Measurements from ENCODE around the gene SLC26A1.
A peak's percentile ranks its signal among the peaks of the same experiment; 100 is the strongest.

SLC26A1 gene

DNA sequence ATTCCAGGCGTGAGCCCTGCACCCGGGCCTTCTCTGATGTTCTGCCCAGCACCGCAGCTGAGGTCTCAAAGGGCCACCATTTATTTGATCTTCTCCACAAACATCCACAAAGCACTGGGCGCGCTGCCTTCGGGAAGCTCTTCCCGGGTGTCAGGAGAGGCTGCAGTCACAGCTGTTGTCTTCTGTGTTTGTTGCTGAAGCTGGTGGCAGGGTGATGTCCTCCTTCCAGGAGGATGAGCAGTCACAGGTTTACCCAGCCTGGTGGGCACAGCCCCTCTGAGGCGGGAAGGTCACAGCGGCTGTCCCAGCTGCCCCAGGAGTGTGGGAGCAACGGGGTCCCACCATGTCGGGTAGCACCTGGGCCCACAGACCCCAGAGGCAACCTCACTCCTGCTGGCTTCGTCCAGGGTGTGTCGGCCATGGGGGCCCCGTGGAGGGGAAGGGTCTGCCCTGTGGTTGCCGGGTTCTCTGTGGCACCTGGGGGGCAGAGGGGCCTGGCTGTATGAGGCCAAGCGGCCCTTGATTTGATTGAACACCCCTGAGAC lies 45.8 kb upstream of the SLC26A1 start:
- peaks cover 55 to 60% of the 10 kb centered on the region in 2 donors for H3K4me1 ChIP-seq (ENCODE audit: control insufficient read depth in 2 of 2, insufficient read depth in 1 of 2, low read depth in 1 of 2, low read length in 2 of 2)

GRCh38 chr4:1036976-1037810 lies 44.0 kb upstream of the SLC26A1 start:
- H3K9ac ChIP-seq (ENCODE audit: low read depth, low read length, poor library complexity) = no peak overlapping the region
- peak overlapping the region; percentile 43 for H3K23ac ChIP-seq (ENCODE audit: low read depth, low read length, poor library complexity)
- peak overlapping the region; percentile 93 for H3K4ac ChIP-seq (ENCODE audit: low read length)
- peak overlapping the region; percentile 100 for H2BK15ac ChIP-seq (ENCODE audit: low read length)
- H3K18ac ChIP-seq (ENCODE audit: low read length) = peak overlapping the region; percentile 98
- no peak for DNase-seq (ENCODE audit: low spot score)
- H3K9me3 ChIP-seq (replicated peaks in 1 of 2; ENCODE audit: control insufficient read depth in 2 of 2, insufficient read depth in 1 of 2, low read depth in 1 of 2, low read length in 2 of 2) = no peaks in the 10 kb centered on the region
- H3K14ac ChIP-seq (ENCODE audit: low read length) = peak overlapping the region; percentile 56
- H3K4me2 ChIP-seq (ENCODE audit: insufficient read depth, low read length, poor library complexity, severe bottlenecking) = peak overlapping the region; percentile 11
- WGBS, 2 donors (ENCODE audit: extremely low coverage in 2 of 2, insufficient read length in 2 of 2, insufficient replicate concordance in 1 of 2) = no CpG with 5 or more reads among the region's 26 CpGs
- no peak overlapping the region for H3K27ac ChIP-seq (replicated peaks; ENCODE audit: low read length)
- H4K8ac ChIP-seq (ENCODE audit: low read depth, low read length) = peak overlapping the region; percentile 82
- H3K79me1 ChIP-seq (ENCODE audit: low read depth, low read length) = no peaks in the 10 kb centered on the region
- H2BK5ac ChIP-seq (ENCODE audit: low read length) = peak overlapping the region; percentile 26
- H3K4me3 ChIP-seq (ENCODE audit: low read length in 2 of 2) = no peak overlapping the region
- H2AFZ ChIP-seq (ENCODE audit: low read length) = peak overlapping the region; percentile 61
- H2BK12ac ChIP-seq (ENCODE audit: low read length) = peak overlapping the region; percentile 82
- H3K4me1 ChIP-seq (ENCODE audit: control insufficient read depth in 2 of 2, insufficient read depth in 1 of 2, low read depth in 1 of 2, low read length in 2 of 2) = peaks cover 43 to 50% of the 10 kb centered on the region in 2 donors
- peak overlapping the region; percentile 94 for H2BK120ac ChIP-seq (ENCODE audit: low read depth, low read length)
- no peak overlapping the region for H4K91ac ChIP-seq (ENCODE audit: low read depth, low read length, poor library complexity)
- peaks cover 0 to 3% (median 0%) of the 10 kb centered on the region in 3 experiments for H3K27me3 ChIP-seq (ENCODE audit: control insufficient read depth in 3 of 3, insufficient read depth in 3 of 3, low read depth in 1 of 3, low read length in 3 of 3)
- H2AK5ac ChIP-seq (ENCODE audit: low read depth, low read length) = peak overlapping the region; percentile 99
- H3K36me3 ChIP-seq (replicated peaks in 1 of 2; ENCODE audit: control insufficient read depth in 2 of 2, insufficient read depth in 2 of 2, low read length in 2 of 2) = no peaks in the 10 kb centered on the region

More for the DNA sequence above, 45.8 kb upstream of the SLC26A1 start:
- H4K91ac ChIP-seq (ENCODE audit: low read depth, low read length, poor library complexity) = peak overlapping the region; percentile 85
- peak overlapping the region; percentile 98 for H4K8ac ChIP-seq (ENCODE audit: low read depth, low read length)
- H3K18ac ChIP-seq (ENCODE audit: low read length) = peak overlapping the region; percentile 99
- H3K14ac ChIP-seq (ENCODE audit: low read length) = peak overlapping the region; percentile 89
- peak overlapping the region; percentile 93 for H3K4ac ChIP-seq (ENCODE audit: low read length)
- peak overlapping the region; percentile 72 for H2BK120ac ChIP-seq (ENCODE audit: low read depth, low read length)
- H3K36me3 ChIP-seq (replicated peaks in 1 of 2; ENCODE audit: control insufficient read depth in 2 of 2, insufficient read depth in 2 of 2, low read length in 2 of 2) = no peaks in the 10 kb centered on the region
- no peaks in the 10 kb centered on the region for H3K9me3 ChIP-seq (replicated peaks in 1 of 2; ENCODE audit: control insufficient read depth in 2 of 2, insufficient read depth in 1 of 2, low read depth in 1 of 2, low read length in 2 of 2)
- H3K23ac ChIP-seq (ENCODE audit: low read depth, low read length, poor library complexity) = peak overlapping the region; percentile 44
- H2AK5ac ChIP-seq (ENCODE audit: low read depth, low read length) = peak overlapping the region; percentile 100
- H3K27me3 ChIP-seq (ENCODE audit: control insufficient read depth in 3 of 3, insufficient read depth in 3 of 3, low read depth in 1 of 3, low read length in 3 of 3) = no peaks in the 10 kb centered on the region
- WGBS, 2 donors (ENCODE audit: extremely low coverage in 2 of 2, insufficient read length in 2 of 2, insufficient replicate concordance in 1 of 2) = no CpG with 5 or more reads among the region's 16 CpGs
- H3K4me2 ChIP-seq (ENCODE audit: insufficient read depth, low read length, poor library complexity, severe bottlenecking) = no peak overlapping the region
- no peak for DNase-seq (ENCODE audit: low spot score)
- H3K27ac ChIP-seq (replicated peaks; ENCODE audit: low read length) = no peak overlapping the region
- peak overlapping the region; percentile 100 for H2BK12ac ChIP-seq (ENCODE audit: low read length)
- peak overlapping the region; percentile 99 for H2BK15ac ChIP-seq (ENCODE audit: low read length)
- H2BK5ac ChIP-seq (ENCODE audit: low read length) = peak overlapping the region; percentile 98
- peak overlapping the region; percentile 30 for H3K9ac ChIP-seq (ENCODE audit: low read depth, low read length, poor library complexity)
- H3K79me1 ChIP-seq (ENCODE audit: low read depth, low read length) = peaks cover 2% of the 10 kb centered on the region
- H3K4me3 ChIP-seq (ENCODE audit: low read length in 2 of 2) = no peak overlapping the region
- peak overlapping the region; percentile 49 for H2AFZ ChIP-seq (ENCODE audit: low read length)

DNA sequence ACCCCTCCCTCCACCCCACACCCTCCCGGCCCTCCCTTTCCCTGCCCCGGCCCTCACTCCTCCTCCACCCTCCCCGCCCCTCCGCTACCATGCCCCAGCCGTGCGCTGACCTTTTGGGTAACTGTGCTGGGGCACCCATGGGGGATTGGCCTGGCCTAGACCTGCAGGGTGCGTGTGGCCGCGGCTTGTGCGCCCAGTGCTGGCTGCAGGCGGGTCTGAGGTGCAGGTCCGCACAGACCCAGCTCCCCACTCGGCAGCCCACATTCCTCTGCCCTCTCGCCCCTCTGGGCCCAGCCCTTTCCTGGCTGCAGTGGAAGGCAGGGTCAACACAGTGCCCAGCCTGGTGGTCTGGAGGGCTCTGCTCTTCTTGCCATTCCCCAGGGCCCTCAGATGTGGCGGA lies 42.9 kb upstream of the SLC26A1 start:
- no peak overlapping the region for H3K27ac ChIP-seq (replicated peaks; ENCODE audit: low read length)
- peak overlapping the region; percentile 99 for H2AK5ac ChIP-seq (ENCODE audit: low read depth, low read length)
- H2BK120ac ChIP-seq (ENCODE audit: low read depth, low read length) = peak overlapping the region; percentile 94
- no peaks in the 10 kb centered on the region for H3K79me1 ChIP-seq (ENCODE audit: low read depth, low read length)
- WGBS, 2 donors (ENCODE audit: extremely low coverage in 2 of 2, insufficient read length in 2 of 2, insufficient replicate concordance in 1 of 2) = no CpG with 5 or more reads among the region's 15 CpGs
- no peak overlapping the region for H3K4me2 ChIP-seq (ENCODE audit: insufficient read depth, low read length, poor library complexity, severe bottlenecking)
- H2BK15ac ChIP-seq (ENCODE audit: low read length) = peak overlapping the region; percentile 100
- H2BK12ac ChIP-seq (ENCODE audit: low read length) = peak overlapping the region; percentile 97
- peaks cover 33 to 41% of the 10 kb centered on the region in 2 donors for H3K4me1 ChIP-seq (ENCODE audit: control insufficient read depth in 2 of 2, insufficient read depth in 1 of 2, low read depth in 1 of 2, low read length in 2 of 2)
- H3K4me3 ChIP-seq (ENCODE audit: low read length in 2 of 2) = no peak overlapping the region
- peak overlapping the region; percentile 98 for H3K18ac ChIP-seq (ENCODE audit: low read length)
- H3K9me3 ChIP-seq (replicated peaks in 1 of 2; ENCODE audit: control insufficient read depth in 2 of 2, insufficient read depth in 1 of 2, low read depth in 1 of 2, low read length in 2 of 2) = no peaks in the 10 kb centered on the region
- H3K14ac ChIP-seq (ENCODE audit: low read length) = peak overlapping the region; percentile 94
- no peaks in the 10 kb centered on the region for H3K36me3 ChIP-seq (replicated peaks in 1 of 2; ENCODE audit: control insufficient read depth in 2 of 2, insufficient read depth in 2 of 2, low read length in 2 of 2)
- peaks cover 0 to 3% (median 0%) of the 10 kb centered on the region in 3 experiments for H3K27me3 ChIP-seq (ENCODE audit: control insufficient read depth in 3 of 3, insufficient read depth in 3 of 3, low read depth in 1 of 3, low read length in 3 of 3)
- DNase-seq (ENCODE audit: low spot score) = no peak
- peak overlapping the region; percentile 26 for H2BK5ac ChIP-seq (ENCODE audit: low read length)
- H3K4ac ChIP-seq (ENCODE audit: low read length) = peak overlapping the region; percentile 53
- peak overlapping the region; percentile 70 for H3K9ac ChIP-seq (ENCODE audit: low read depth, low read length, poor library complexity)
- no peak overlapping the region for H4K8ac ChIP-seq (ENCODE audit: low read depth, low read length)
- peak overlapping the region; percentile 89 for H3K23ac ChIP-seq (ENCODE audit: low read depth, low read length, poor library complexity)
- H2AFZ ChIP-seq (ENCODE audit: low read length) = no peak overlapping the region
- peak overlapping the region; percentile 95 for H4K91ac ChIP-seq (ENCODE audit: low read depth, low read length, poor library complexity)

- Histone ChIP-seq H3K18ac (ENCODE audit: low read length) (peak overlapping the region; percentile 94), H2BK120ac (ENCODE audit: low read depth, low read length) (peak overlapping the region; percentile 81), H2AFZ (ENCODE audit: low read length) (no peak overlapping the region), H3K27ac (replicated peaks; ENCODE audit: low read length) (no peak overlapping the region), H4K8ac (ENCODE audit: low read depth, low read length) (peak overlapping the region; percentile 82), H3K4me1 (ENCODE audit: control insufficient read depth in 2 of 2, insufficient read depth in 1 of 2, low read depth in 1 of 2, low read length in 2 of 2) (peaks cover 31 to 38% of the 10 kb centered on the region in 2 donors), H3K23ac (ENCODE audit: low read depth, low read length, poor library complexity) (peak overlapping the region; percentile 43), H4K91ac (ENCODE audit: low read depth, low read length, poor library complexity) (peak overlapping the region; percentile 85), H3K9ac (ENCODE audit: low read depth, low read length, poor library complexity) (peak overlapping the region; percentile 60), H2BK12ac (ENCODE audit: low read length) (peak overlapping the region; percentile 98), H3K36me3 (replicated peaks in 1 of 2; ENCODE audit: control insufficient read depth in 2 of 2, insufficient read depth in 2 of 2, low read length in 2 of 2) (no peaks in the 10 kb centered on the region), H3K14ac (ENCODE audit: low read length) (peak overlapping the region; percentile 82), H3K9me3 (replicated peaks in 1 of 2; ENCODE audit: control insufficient read depth in 2 of 2, insufficient read depth in 1 of 2, low read depth in 1 of 2, low read length in 2 of 2) (no peaks in the 10 kb centered on the region), H2BK5ac (ENCODE audit: low read length) (peak overlapping the region; percentile 39), H2BK15ac (ENCODE audit: low read length) (peak overlapping the region; percentile 100), H3K4me2 (ENCODE audit: insufficient read depth, low read length, poor library complexity, severe bottlenecking) (no peak overlapping the region), H3K27me3 (ENCODE audit: control insufficient read depth in 3 of 3, insufficient read depth in 3 of 3, low read depth in 1 of 3, low read length in 3 of 3) (peaks cover 0 to 7% (median 0%) of the 10 kb centered on the region in 3 experiments), H3K4me3 (ENCODE audit: low read length in 2 of 2) (no peak overlapping the region), H3K79me1 (ENCODE audit: low read depth, low read length) (no peaks in the 10 kb centered on the region), H3K4ac (ENCODE audit: low read length) (no peak overlapping the region), H2AK5ac (ENCODE audit: low read depth, low read length) (peak overlapping the region; percentile 99)
- DNase-seq (ENCODE audit: low spot score) = no peak
- WGBS, 2 donors (ENCODE audit: extremely low coverage in 2 of 2, insufficient read length in 2 of 2, insufficient replicate concordance in 1 of 2) = no CpG with 5 or more reads among the region's 26 CpGs
Observed at GRCh38 chr4:1035510-1035909, 42.3 kb upstream of the SLC26A1 start.
